Measurements from ENCODE around the gene FOXP4.

GRCh38 chr6:41618598-41618997 lies 72.4 kb downstream of the FOXP4 start:
- TF ChIP-seq, protein P1, sequence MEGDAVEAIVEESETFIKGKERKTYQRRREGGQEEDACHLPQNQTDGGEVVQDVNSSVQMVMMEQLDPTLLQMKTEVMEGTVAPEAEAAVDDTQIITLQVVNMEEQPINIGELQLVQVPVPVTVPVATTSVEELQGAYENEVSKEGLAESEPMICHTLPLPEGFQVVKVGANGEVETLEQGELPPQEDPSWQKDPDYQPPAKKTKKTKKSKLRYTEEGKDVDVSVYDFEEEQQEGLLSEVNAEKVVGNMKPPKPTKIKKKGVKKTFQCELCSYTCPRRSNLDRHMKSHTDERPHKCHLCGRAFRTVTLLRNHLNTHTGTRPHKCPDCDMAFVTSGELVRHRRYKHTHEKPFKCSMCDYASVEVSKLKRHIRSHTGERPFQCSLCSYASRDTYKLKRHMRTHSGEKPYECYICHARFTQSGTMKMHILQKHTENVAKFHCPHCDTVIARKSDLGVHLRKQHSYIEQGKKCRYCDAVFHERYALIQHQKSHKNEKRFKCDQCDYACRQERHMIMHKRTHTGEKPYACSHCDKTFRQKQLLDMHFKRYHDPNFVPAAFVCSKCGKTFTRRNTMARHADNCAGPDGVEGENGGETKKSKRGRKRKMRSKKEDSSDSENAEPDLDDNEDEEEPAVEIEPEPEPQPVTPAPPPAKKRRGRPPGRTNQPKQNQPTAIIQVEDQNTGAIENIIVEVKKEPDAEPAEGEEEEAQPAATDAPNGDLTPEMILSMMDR (IDR thresholded peaks at IDR 0.05; ENCODE audit: low read depth, low read length, missing input control): no peak
- TF ChIP-seq MAX (IDR thresholded peaks at IDR 0.05) (no peak), FOXA2 (IDR thresholded peaks at IDR 0.05) (no peak), EGR1 (IDR thresholded peaks at IDR 0.05; ENCODE audit: low read depth in 2 of 2) (no peak), GABPA (IDR thresholded peaks at IDR 0.05 in 1 of 2, conservative IDR thresholded peaks at IDR 0.05 in 1 of 2) (no peak), RAD21 (IDR thresholded peaks at IDR 0.05) (no peak), SP1 (IDR thresholded peaks at IDR 0.05) (no peak)

All from liver (tissue), 3 donors.